HG03139 (cell line): ENCODE measurements around the gene CLCN1.

Experiments
- ATAC-seq: cut with Tn5 transposase; IDR thresholded peaks from one replicate; pipeline ENCODE4 v1.9.1; 2021; ENCODE audit not compliant: unreplicated experiment

The CLCN1 gene

GRCh38 chr7:143331179-143331801 is 15.4 kb downstream of the CLCN1 start:
- ATAC-seq, result no peak

GRCh38 chr7:143334244-143334643 is 18.3 kb downstream of the CLCN1 start:
- ATAC-seq, result no peak

- no peak for ATAC-seq
Observed at GRCh38 chr7:143337216-143337615, 21.3 kb downstream of the CLCN1 start.

GRCh38 chr7:143341842-143342241 is 25.9 kb downstream of the CLCN1 start:
- no peak for ATAC-seq

- ATAC-seq, result no peak
Observed at GRCh38 chr7:143343596-143343995, 27.7 kb downstream of the CLCN1 start.

GRCh38 chr7:143345428-143345900 is 29.6 kb downstream of the CLCN1 start:
- ATAC-seq, result no peak

- ATAC-seq, result no peak
Observed at GRCh38 chr7:143346018-143346417, 30.1 kb downstream of the CLCN1 start.

GRCh38 chr7:143347950-143348349 is 32.0 kb downstream of the CLCN1 start:
- no peak for ATAC-seq

- ATAC-seq, result no peak
Observed at GRCh38 chr7:143351060-143351459, 35.1 kb downstream of the CLCN1 start.

GRCh38 chr7:143351574-143351973 is 35.7 kb downstream of the CLCN1 start:
- no peak for ATAC-seq

GRCh38 chr7:143352531-143353002 is 36.7 kb downstream of the CLCN1 start:
- ATAC-seq, result no peak

GRCh38 chr7:143354376-143354775 is 38.5 kb downstream of the CLCN1 start:
- ATAC-seq, result no peak

- ATAC-seq, result no peak
Observed at GRCh38 chr7:143354965-143355364, 39.1 kb downstream of the CLCN1 start.

- ATAC-seq, result no peak
Observed at GRCh38 chr7:143355450-143356385, 39.8 kb downstream of the CLCN1 start.

- no peak for ATAC-seq
Observed at GRCh38 chr7:143356414-143357050, 40.6 kb downstream of the CLCN1 start.

GRCh38 chr7:143358626-143359025 is 42.7 kb downstream of the CLCN1 start:
- no peak for ATAC-seq

- ATAC-seq, result no peak
Observed at GRCh38 chr7:143359771-143360353, 44.0 kb downstream of the CLCN1 start.

GRCh38 chr7:143360788-143361551 is 45.1 kb downstream of the CLCN1 start:
- ATAC-seq, result no peak

- no peak for ATAC-seq
Observed at GRCh38 chr7:143361552-143362130, 45.7 kb downstream of the CLCN1 start.
